H1 (cell line): ENCODE data around the gene MCC. TPM values are rescaled to one million over a fixed set of nuclear protein-coding genes. Genes with fewer than 3 reads are reported as not detected.

Experiments
- CTCF ChIA-PET: fragments of 300-600 bp; sonication (Branson Sonifier 250); formaldehyde crosslinking; loops from one replicate; lab custom pipeline; 2021; ENCODE audit not compliant: partially characterized antibody; lab: Charles Lee
- POLR2A ChIA-PET: fragments of 300-600 bp; sonication (Branson Sonifier 250); formaldehyde crosslinking; loops from one replicate; lab custom pipeline; 2021; ENCODE audit warnings: inconsistent platforms; ENCODE audit not compliant: partially characterized antibody; lab: Charles Lee
- DNase-seq, 2 experiments: peaks; one replicate each; pipeline versions ENCODE4 v3.0.0 to v3.0.0-alpha.2; 2010 to 2022; ENCODE audit warnings: low spot score in 2 of 2, low read depth in 1 of 2, mixed read lengths in 1 of 2
- FAIRE-seq: peaks from 2 replicates; lab custom pipeline; 2011; peaks lifted over from hg19 to GRCh38; lab: Jason Lieb, UNC
- H2AFZ ChIP-seq: 2 replicates; pipeline ENCODE4 v1.8.1; 2012; ENCODE audit warnings: low read length, inconsistent platforms
- H2AK5ac ChIP-seq: 2 replicates; pipeline ENCODE4 v1.6.1; 2013; ENCODE audit warnings: low read depth, low read length
- H2BK120ac ChIP-seq: replicated peaks from 2 replicates; pipeline ENCODE3; 2013; ENCODE audit warnings: low read depth, low read length, inconsistent platforms
- H2BK12ac ChIP-seq: 2 replicates; pipeline ENCODE4 v1.6.1; 2013; ENCODE audit warnings: low read depth, low read length
- H2BK15ac ChIP-seq: 2 replicates; pipeline ENCODE4 v1.6.1; 2013; ENCODE audit warnings: low read length
- H2BK20ac ChIP-seq: 2 replicates; pipeline ENCODE4 v1.6.1; 2013; ENCODE audit warnings: low read length
- H2BK5ac ChIP-seq: 2 replicates; pipeline ENCODE4 v1.6.1; 2013; ENCODE audit warnings: low read depth, low read length
- H3K14ac ChIP-seq: 2 replicates; pipeline ENCODE4 v1.6.1; 2013; ENCODE audit warnings: inconsistent platforms; ENCODE audit not compliant: insufficient read length
- H3K18ac ChIP-seq: 2 replicates; pipeline ENCODE4 v1.6.1; 2013; ENCODE audit warnings: low read length; ENCODE audit errors: extremely low read depth
- H3K23ac ChIP-seq: 2 replicates; pipeline ENCODE4 v1.6.1; 2013; ENCODE audit warnings: inconsistent platforms; ENCODE audit not compliant: insufficient read length
- H3K23me2 ChIP-seq: 2 replicates; pipeline ENCODE4 v1.6.1; 2013; ENCODE audit warnings: low read depth, low read length
- H3K27ac ChIP-seq: 2 replicates; pipeline ENCODE4 v1.6.1; 2011; ENCODE audit warnings: low read depth, low read length, inconsistent platforms
- H3K27me3 ChIP-seq, 4 experiments: replicated peaks in 1 of 4; 1 replicate in 1 of 4; 2 replicates in 3 of 4; pipeline versions ENCODE4 v1.6.1 to v1.8.1; 2011 to 2013; ENCODE audit warnings: low read length in 3 of 4, mild to moderate bottlenecking in 3 of 4, inconsistent platforms in 2 of 4, mixed read lengths in 2 of 4, moderate library complexity in 1 of 4; ENCODE audit not compliant: control insufficient read depth in 3 of 4, insufficient read depth in 3 of 4; ENCODE audit errors: extremely low read depth in 1 of 4
- H3K36me3 ChIP-seq, 4 experiments: 2 replicates each; pipeline versions ENCODE4 v1.6.1 to v1.8.1; 2011 to 2013; ENCODE audit warnings: mild to moderate bottlenecking in 4 of 4, low read length in 3 of 4, moderate library complexity in 2 of 4, control low read depth in 1 of 4, inconsistent platforms in 1 of 4; ENCODE audit not compliant: insufficient read depth in 4 of 4, control insufficient read depth in 2 of 4
- H3K4ac ChIP-seq: replicated peaks from 2 replicates; pipeline ENCODE3; 2013; ENCODE audit warnings: low read length, low read depth, mixed read lengths, inconsistent platforms; ENCODE audit not compliant: insufficient read length
- H3K4me1 ChIP-seq, 4 experiments: replicated peaks in 1 of 4; 1 replicate in 1 of 4; 2 replicates in 3 of 4; pipeline versions ENCODE4 v1.6.1 to v1.8.1; 2011 to 2013; ENCODE audit warnings: low read length in 3 of 4, inconsistent platforms in 2 of 4, mixed read lengths in 1 of 4; ENCODE audit not compliant: insufficient read depth in 4 of 4, control insufficient read depth in 3 of 4
- H3K4me2 ChIP-seq, 2 experiments: 2 replicates each; pipeline versions ENCODE4 v1.6.1 to v1.8.1; 2011 to 2013; ENCODE audit warnings: low read depth in 2 of 2, low read length in 2 of 2, control low read depth in 1 of 2, inconsistent platforms in 1 of 2, mild to moderate bottlenecking in 1 of 2; ENCODE audit not compliant: insufficient read depth in 1 of 2
- H3K4me3 ChIP-seq, 4 experiments: fragments of 200-600, 300-600 bp in 1 of 4; sonication (generic), shearing (Covaris generic), sonication (Bioruptor Twin) in 1 of 4; 2 replicates each; pipeline versions ENCODE4 v1.5.1 to v1.8.1; 2011 to 2016; ENCODE audit warnings: low read length in 4 of 4, low read depth in 3 of 4, control low read depth in 2 of 4, inconsistent platforms in 2 of 4, mild to moderate bottlenecking in 2 of 4, mixed read lengths in 1 of 4, moderate library complexity in 1 of 4; ENCODE audit not compliant: insufficient read depth in 2 of 4; ENCODE audit errors: extremely low read depth in 1 of 4
- H3K56ac ChIP-seq: replicated peaks from 2 replicates; pipeline ENCODE3; 2013; ENCODE audit warnings: low read depth, mild to moderate bottlenecking, mixed read lengths, low read length, inconsistent platforms; ENCODE audit not compliant: insufficient read length
- H3K79me1 ChIP-seq: 2 replicates; pipeline ENCODE4 v1.6.1; 2013; ENCODE audit warnings: low read depth, low read length, control low read depth
- H3K79me2 ChIP-seq, 2 experiments: 2 replicates each; pipeline versions ENCODE4 v1.6.1 to v1.8.1; 2012 to 2013; ENCODE audit warnings: low read length in 2 of 2, mild to moderate bottlenecking in 2 of 2, inconsistent platforms in 1 of 2; ENCODE audit not compliant: insufficient read depth in 2 of 2, control insufficient read depth in 1 of 2
- H3K9ac ChIP-seq, 4 experiments: replicated peaks in 1 of 4; 1 replicate in 1 of 4; 2 replicates in 3 of 4; pipeline versions ENCODE4 v1.6.1 to v1.8.1; 2011 to 2013; ENCODE audit warnings: low read depth in 3 of 4, low read length in 3 of 4, control low read depth in 2 of 4, mild to moderate bottlenecking in 2 of 4, moderate library complexity in 2 of 4, inconsistent platforms in 1 of 4; ENCODE audit errors: extremely low read depth in 1 of 4
- H3K9me3 ChIP-seq, 2 experiments: 2 replicates each; pipeline versions ENCODE4 v1.6.1 to v1.8.1; 2012 to 2013; ENCODE audit warnings: mild to moderate bottlenecking in 2 of 2, moderate library complexity in 2 of 2, control low read depth in 1 of 2, inconsistent platforms in 1 of 2, low read depth in 1 of 2, low read length in 1 of 2, mixed read lengths in 1 of 2; ENCODE audit not compliant: insufficient read depth in 2 of 2
- H4K20me1 ChIP-seq, 2 experiments: replicated peaks in 1 of 2; 2 replicates each; pipeline versions ENCODE3 to v1.8.1; 2011 to 2013; ENCODE audit warnings: inconsistent platforms in 2 of 2, low read length in 2 of 2, mild to moderate bottlenecking in 1 of 2; ENCODE audit not compliant: insufficient read depth in 2 of 2, control insufficient read depth in 1 of 2
- H4K5ac ChIP-seq: 2 replicates; pipeline ENCODE4 v1.6.1; 2013; ENCODE audit warnings: low read length, low read depth, mixed read lengths, inconsistent platforms; ENCODE audit not compliant: insufficient read length
- H4K8ac ChIP-seq: 2 replicates; pipeline ENCODE4 v1.8.0; 2013; ENCODE audit warnings: mild to moderate bottlenecking, moderate library complexity, low read length, inconsistent platforms; ENCODE audit not compliant: insufficient read depth; ENCODE audit errors: extremely low read depth
- H4K91ac ChIP-seq: replicated peaks from 2 replicates; pipeline ENCODE3; 2013; ENCODE audit warnings: low read length, mixed read lengths, inconsistent platforms; ENCODE audit not compliant: insufficient read length
- ASH2L ChIP-seq: fragments of 200-600, 300-600 bp; sonication (generic); IDR thresholded peaks from one replicate; pipeline ENCODE4 v1.7.1; 2017; ENCODE audit warnings: low read length
- CBX8 ChIP-seq: fragments of 300-800, 300-1000 bp; sonication (generic); IDR thresholded peaks from 2 replicates; pipeline ENCODE4 v1.7.1; 2016; ENCODE audit warnings: low read depth, low read length, borderline replicate concordance
- CEBPB ChIP-seq: IDR thresholded peaks from 2 replicates; pipeline ENCODE4 v1.6.1; 2012; ENCODE audit warnings: low read depth, low read length
- CHD1 ChIP-seq: IDR thresholded peaks from 2 replicates; pipeline ENCODE4 v1.6.1; 2012; ENCODE audit warnings: low read depth, low read length, improper control_type of control experiment
- CTBP2 ChIP-seq: IDR thresholded peaks from 2 replicates; pipeline ENCODE4 v1.7.0; 2011; ENCODE audit warnings: borderline replicate concordance, mild to moderate bottlenecking, moderate library complexity, mixed read lengths, low read length; ENCODE audit not compliant: insufficient read depth, insufficient read length
- GABPA ChIP-seq: IDR thresholded peaks from 2 replicates; pipeline ENCODE4 v1.6.1; 2011; ENCODE audit warnings: mild to moderate bottlenecking, low read length, moderate library complexity, borderline replicate concordance; ENCODE audit not compliant: insufficient read depth
- JUND ChIP-seq: IDR thresholded peaks from 2 replicates; pipeline ENCODE4 v1.6.1; 2011; ENCODE audit warnings: mild to moderate bottlenecking, improper control_type of control experiment, low read length
- MAFK ChIP-seq: IDR thresholded peaks from 2 replicates; pipeline ENCODE4 v1.6.1; 2012; ENCODE audit warnings: low read depth, mild to moderate bottlenecking, improper control_type of control experiment, low read length
- NANOG ChIP-seq: IDR thresholded peaks from 2 replicates; pipeline ENCODE4 v1.6.1; 2011; ENCODE audit warnings: low read length, low read depth, mild to moderate bottlenecking, inconsistent platforms; ENCODE audit not compliant: insufficient read depth, poor library complexity, severe bottlenecking
- RXRA ChIP-seq: IDR thresholded peaks from 2 replicates; pipeline ENCODE4 v1.6.1; 2011; ENCODE audit warnings: low read depth, mild to moderate bottlenecking, low read length, moderate library complexity; ENCODE audit not compliant: insufficient read depth
- SIX5 ChIP-seq: IDR thresholded peaks from 2 replicates; pipeline ENCODE4 v1.6.1; 2011; ENCODE audit warnings: mild to moderate bottlenecking, low read depth, low read length
- SP4 ChIP-seq: IDR thresholded peaks from 2 replicates; pipeline ENCODE4 v1.6.1; 2012; ENCODE audit warnings: low read length, inconsistent platforms
- TAF1 ChIP-seq: IDR thresholded peaks from 2 replicates; pipeline ENCODE4 v1.6.1; 2011; ENCODE audit warnings: mild to moderate bottlenecking, low read depth, low read length
- YY1 ChIP-seq: IDR thresholded peaks from 2 replicates; pipeline ENCODE4 v1.6.1; 2011; ENCODE audit warnings: low read depth, mild to moderate bottlenecking, low read length
- WGBS, 2 experiments: shearing (Covaris generic) in 1 of 2; methylation state at CpG; one replicate each; pipeline versions ENCODE4 v1.1.6 to v1.1.7; 2013 to 2015; ENCODE audit warnings: low lambda C conversion rate in 2 of 2, mixed read lengths in 2 of 2, inconsistent platforms in 1 of 2, low coverage in 1 of 2, missing lambda C conversion rate in 1 of 2; ENCODE audit not compliant: insufficient replicate concordance in 2 of 2, insufficient coverage in 1 of 2, insufficient read length in 1 of 2; ENCODE audit errors: extremely low coverage in 1 of 2, missing lambda C conversion rate in 1 of 2; 5-methylcytosine and 5-hydroxymethylcytosine counted together
- polyA plus RNA-seq, 7 experiments: library from polyadenylated mRNA; depleted of rRNA in 3 of 7; stranded (reverse) in 5 of 7; unstranded in 2 of 7; fragments of >200 nt in 5 of 7; fragments of 200-250 nt in 2 of 7; gene quantifications; 1 replicate in 5 of 7; 2 replicates in 1 of 7; 4 replicates in 1 of 7; pipeline versions ENCODE4 v1.2.1 to v1.2.3, GENCODE V29; 2011 to 2013; ENCODE audit warnings: missing spikeins in 2 of 7, mixed read lengths in 2 of 7
- total RNA-seq: library from RNA; stranded (reverse); fragmentation: NEBNext Ultra II Directional; extraction: Animal tissue kit (Norgen Biotek cat#: 25700); gene quantifications from 2 replicates; pipeline ENCODE4 v1.2.1, GENCODE V29; 2021

The MCC gene
- total and polyA plus RNA-seq, 2 of the 8 experiments (the other 6 are each of a cell fraction or from before 2014, with no cell fraction given), result 2.6 to 18.3 TPM

- H3K79me1 ChIP-seq, result no peaks in the 10 kb centered on the region
- H3K4me3 ChIP-seq, result no peak overlapping the region
- H2BK20ac ChIP-seq, result no peak overlapping the region
- ChIA-PET POLR2A (no interaction called here), CTCF (no interaction called here)
- no peak overlapping the region for H3K14ac ChIP-seq
- H2BK12ac ChIP-seq, result no peak overlapping the region
- H4K91ac ChIP-seq, result no peak overlapping the region
- no peak for FAIRE-seq
- no peaks in the 10 kb centered on the region for H4K20me1 ChIP-seq
- H3K27ac ChIP-seq, result no peak overlapping the region
- H3K4me1 ChIP-seq, result peaks cover 1 to 8% (median 5%) of the 10 kb centered on the region in 4 experiments; a peak in 4 of 7 replicates
- H2BK15ac ChIP-seq, result no peak overlapping the region
- no peak overlapping the region for H4K8ac ChIP-seq
- no peak overlapping the region for H3K4me2 ChIP-seq
- H2AK5ac ChIP-seq, result no peak overlapping the region; the same call in 1 of the 2 replicates
- no peaks in the 10 kb centered on the region for H3K36me3 ChIP-seq
- H3K9ac ChIP-seq, result no peak overlapping the region
- H3K79me2 ChIP-seq, result peaks cover 3 to 10% of the 10 kb centered on the region in 2 experiments; a peak in 3 of 4 replicates
- no peak overlapping the region for H2BK5ac ChIP-seq
- 87% methylated on average over 7 of the region's 7 CpGs; no CpG with 5 or more reads in 1 of the 2 experiments for WGBS, 2 experiments
- H2AFZ ChIP-seq, result no peak overlapping the region
- H4K5ac ChIP-seq, result no peak overlapping the region
- 0 out of 7 replicates have a peak, but pooled peaks cover 0 to 2% (median 0%) of the 10 kb centered on the region in 4 experiments for H3K27me3 ChIP-seq
- H3K23ac ChIP-seq, result no peak overlapping the region
- H2BK120ac ChIP-seq, result no peak overlapping the region
- no peaks in the 10 kb centered on the region for H3K23me2 ChIP-seq
- peaks cover 0 to 10% of the 10 kb centered on the region in 2 experiments; a peak in 1 of 4 replicates for H3K9me3 ChIP-seq
- H3K56ac ChIP-seq, result no peak overlapping the region
- no peak overlapping the region for H3K4ac ChIP-seq
- H3K18ac ChIP-seq, result no peak overlapping the region
- DNase-seq, result no peak
- TF ChIP-seq RXRA (no peak), TAF1 (no peak), MAFK (no peak), CBX8 (no peak), ASH2L (no peak), JUND (no peak), CEBPB (no peak), YY1 (no peak), SP4 (no peak), CTBP2 (no peak), SIX5 (no peak), CHD1 (no peak), GABPA (no peak), NANOG (no peak)
Measured at GRCh38 chr5:113250341-113250953, 237.8 kb downstream of the MCC start.
